Nephron (organoid): Measurements from ENCODE around the gene PLD5.

Experiments
- H3K27ac Mint-ChIP-seq, 3 experiments: 2 replicates each; pipeline ENCODE4 v1.8.0; 2020; ENCODE audit warnings: mixed read lengths in 3 of 3, mild to moderate bottlenecking in 2 of 3, moderate library complexity in 1 of 3
- H3K27me3 Mint-ChIP-seq: 2 replicates; pipeline ENCODE4 v1.8.0; 2021; ENCODE audit warnings: low read depth, mild to moderate bottlenecking, moderate library complexity, mixed read lengths
- H3K36me3 Mint-ChIP-seq: 2 replicates; pipeline ENCODE4 v1.8.0; 2020; ENCODE audit warnings: low read depth, mixed read lengths
- H3K4me1 Mint-ChIP-seq: 2 replicates; pipeline ENCODE4 v1.8.0; 2020; ENCODE audit warnings: mixed read lengths
- H3K4me3 Mint-ChIP-seq, 3 experiments: 2 replicates each; pipeline ENCODE4 v1.8.0; 2020; ENCODE audit warnings: mild to moderate bottlenecking in 3 of 3, mixed read lengths in 3 of 3, moderate library complexity in 2 of 3
- H3K9me3 Mint-ChIP-seq: 2 replicates; pipeline ENCODE4 v1.8.0; 2020; ENCODE audit warnings: mixed read lengths
- CTCF ChIP-seq, 3 experiments: fragments of 200-600 bp; sonication (generic); IDR thresholded peaks; one replicate each; pipeline ENCODE4 v1.5.0; 2021; ENCODE audit warnings: antibody characterized with exemption in 3 of 3; ENCODE audit not compliant: unreplicated experiment in 3 of 3

PLD5 gene

GRCh38 chr1:242455052-242455361 lies 69.5 kb downstream of the PLD5 start:
- Mint-ChIP-seq H3K27ac (no peak overlapping the region), H3K9me3 (no peaks in the 10 kb centered on the region), H3K4me1 (peaks cover 16% of the 10 kb centered on the region), H3K27me3 (peaks cover 29% of the 10 kb centered on the region), H3K36me3 (no peaks in the 10 kb centered on the region), H3K4me3 (no peak overlapping the region)
- no peak for TF ChIP-seq CTCF (IDR thresholded peaks at IDR 0.05; ENCODE audit: unreplicated experiment in 3 of 3)

GRCh38 chr1:242454262-242455051 lies 70.0 kb downstream of the PLD5 start:
- Mint-ChIP-seq H3K27me3 (peaks cover 28% of the 10 kb centered on the region), H3K9me3 (no peaks in the 10 kb centered on the region), H3K4me1 (peaks cover 21% of the 10 kb centered on the region), H3K27ac (no peak overlapping the region), H3K36me3 (no peaks in the 10 kb centered on the region), H3K4me3 (no peak overlapping the region)
- peak; percentile 69 to 79 (median 71) for TF ChIP-seq CTCF (IDR thresholded peaks at IDR 0.05; ENCODE audit: unreplicated experiment in 3 of 3)

- Mint-ChIP-seq H3K4me1 (peaks cover 39% of the 10 kb centered on the region), H3K27me3 (peaks cover 26% of the 10 kb centered on the region), H3K27ac (no peak overlapping the region), H3K36me3 (no peaks in the 10 kb centered on the region), H3K4me3 (no peak overlapping the region), H3K9me3 (no peaks in the 10 kb centered on the region)
- TF ChIP-seq CTCF (IDR thresholded peaks at IDR 0.05; ENCODE audit: unreplicated experiment in 3 of 3), result no peak
These were observed 71.9 kb downstream of the PLD5 start for GRCh38 chr1:242452573-242452972.

- Mint-ChIP-seq H3K4me3 (no peak overlapping the region), H3K4me1 (peaks cover 38% of the 10 kb centered on the region), H3K27ac (peak overlapping the region; percentile 22 to 33 (median 26)), H3K27me3 (peaks cover 17% of the 10 kb centered on the region), H3K36me3 (no peaks in the 10 kb centered on the region), H3K9me3 (no peaks in the 10 kb centered on the region)
- no peak for TF ChIP-seq CTCF (IDR thresholded peaks at IDR 0.05; ENCODE audit: unreplicated experiment in 3 of 3)
These were observed 74.8 kb downstream of the PLD5 start for GRCh38 chr1:242449661-242450060.

GRCh38 chr1:242448910-242449645 lies 75.4 kb downstream of the PLD5 start:
- no peaks in the 10 kb centered on the region for H3K36me3 Mint-ChIP-seq
- TF ChIP-seq CTCF (IDR thresholded peaks at IDR 0.05; ENCODE audit: unreplicated experiment in 3 of 3), result no peak
- peaks cover 17% of the 10 kb centered on the region for H3K27me3 Mint-ChIP-seq
- H3K27ac Mint-ChIP-seq, result peak overlapping the region in 2 of 3 experiments; percentile 22 to 53
- H3K4me1 Mint-ChIP-seq, result peaks cover 34% of the 10 kb centered on the region
- peak overlapping the region; percentile 14 to 34 (median 22) for H3K4me3 Mint-ChIP-seq
- no peaks in the 10 kb centered on the region for H3K9me3 Mint-ChIP-seq
